KOPT-K1 (cell line): ENCODE measurements around the gene FAM174C.

Experiments
- H3K27ac ChIP-seq: fragments of 200-600 bp; sonication (generic); 2 replicates; pipeline ENCODE4 v1.5.1; 2016; ENCODE audit warnings: antibody characterized with exemption, mild to moderate bottlenecking, low read depth, low read length; ENCODE audit not compliant: poor library complexity, severe bottlenecking
- H3K36me3 ChIP-seq: fragments of 200-600 bp; sonication (generic); 2 replicates; pipeline ENCODE4 v1.5.1; 2017; ENCODE audit warnings: antibody characterized with exemption, mild to moderate bottlenecking, low read length, moderate library complexity; ENCODE audit not compliant: insufficient read depth
- H3K9me3 ChIP-seq: fragments of 200-600 bp; sonication (generic); 2 replicates; pipeline ENCODE4 v1.5.1; 2017; ENCODE audit warnings: antibody characterized with exemption, low read length, mild to moderate bottlenecking; ENCODE audit not compliant: insufficient read depth, poor library complexity, severe bottlenecking

Gene FAM174C

GRCh38 chr19:1287354-1288225 is 12.3 kb downstream of the FAM174C start:
- H3K27ac ChIP-seq = no peak overlapping the region
- H3K36me3 ChIP-seq = no peaks in the 10 kb centered on the region
- no peaks in the 10 kb centered on the region for H3K9me3 ChIP-seq

- Histone ChIP-seq H3K27ac (no peak overlapping the region), H3K36me3 (no peaks in the 10 kb centered on the region), H3K9me3 (no peaks in the 10 kb centered on the region)
These were observed 12.9 kb downstream of the FAM174C start for GRCh38 chr19:1288226-1288612.

GRCh38 chr19:1288833-1289685 is 13.7 kb downstream of the FAM174C start:
- no peaks in the 10 kb centered on the region for H3K36me3 ChIP-seq
- no peaks in the 10 kb centered on the region for H3K9me3 ChIP-seq
- no peak overlapping the region for H3K27ac ChIP-seq

GRCh38 chr19:1289686-1290025 is 14.3 kb downstream of the FAM174C start:
- Histone ChIP-seq H3K36me3 (no peaks in the 10 kb centered on the region), H3K27ac (no peak overlapping the region), H3K9me3 (no peaks in the 10 kb centered on the region)

- no peak overlapping the region for H3K27ac ChIP-seq
- H3K9me3 ChIP-seq = no peaks in the 10 kb centered on the region
- no peaks in the 10 kb centered on the region for H3K36me3 ChIP-seq
These were observed 14.9 kb downstream of the FAM174C start for GRCh38 chr19:1290196-1290702.

- Histone ChIP-seq H3K36me3 (no peaks in the 10 kb centered on the region), H3K27ac (no peak overlapping the region), H3K9me3 (no peaks in the 10 kb centered on the region)
These were observed 15.6 kb downstream of the FAM174C start for GRCh38 chr19:1290703-1291651.

- H3K9me3 ChIP-seq = no peaks in the 10 kb centered on the region
- no peak overlapping the region for H3K27ac ChIP-seq
- H3K36me3 ChIP-seq = no peaks in the 10 kb centered on the region
These were observed 16.6 kb downstream of the FAM174C start for GRCh38 chr19:1291761-1292418.

GRCh38 chr19:1292419-1293151 is 17.3 kb downstream of the FAM174C start:
- Histone ChIP-seq H3K9me3 (no peaks in the 10 kb centered on the region), H3K27ac (no peak overlapping the region), H3K36me3 (no peaks in the 10 kb centered on the region)

GRCh38 chr19:1293782-1294604 is 18.7 kb downstream of the FAM174C start:
- no peaks in the 10 kb centered on the region for H3K36me3 ChIP-seq
- H3K27ac ChIP-seq = no peak overlapping the region
- H3K9me3 ChIP-seq = no peaks in the 10 kb centered on the region

GRCh38 chr19:1294688-1295087 is 19.4 kb downstream of the FAM174C start:
- Histone ChIP-seq H3K27ac (no peak overlapping the region), H3K9me3 (no peaks in the 10 kb centered on the region), H3K36me3 (no peaks in the 10 kb centered on the region)

GRCh38 chr19:1295169-1296012 is 20.1 kb downstream of the FAM174C start:
- Histone ChIP-seq H3K9me3 (no peaks in the 10 kb centered on the region), H3K27ac (no peak overlapping the region), H3K36me3 (no peaks in the 10 kb centered on the region)

GRCh38 chr19:1296078-1296477 is 20.7 kb downstream of the FAM174C start:
- Histone ChIP-seq H3K27ac (no peak overlapping the region), H3K36me3 (no peaks in the 10 kb centered on the region), H3K9me3 (no peaks in the 10 kb centered on the region)
